T-helper 1 cell (primary cell): Measurements from ENCODE around the gene PRELID1.
A peak's percentile ranks its signal among the peaks of the same experiment; 100 is the strongest.
"Not testable (repeated sequence)": the region's sequence is repeated elsewhere in the genome, so short reads cannot be mapped to it uniquely, and the experiment has no call there.

Source experiments
- DNase-seq, 5 donors: peaks; one replicate each; pipeline ENCODE4 v3.0.0-alpha.2; 2012 to 2020
- total RNA-seq, 4 donors: gene quantifications; one replicate each; lab custom pipeline; 2026; lab: John Stamatoyannopoulos, UW

Gene PRELID1
- total RNA-seq: 29.7 to 35.9 (median 32.7) reads per million in 4 donors

- peak; percentile 78 to 88 (median 82) for DNase-seq
These were observed at the start of gene PRELID1, which contains the start of gene RAB24 for GRCh38 chr5:177303121-177303924. PRELID1 (plus strand) TSS chr5:177303799; CDS start chr5:177303986, 187 bp downstream. RAB24 (minus strand) TSS chr5:177303719; CDS start chr5:177303288, 431 bp downstream.

- no peak for DNase-seq
These were observed 47.3 kb upstream of the PRELID1 start for GRCh38 chr5:177256296-177256695.

GRCh38 chr5:177258711-177259110, 44.9 kb upstream of the PRELID1 start:
- DNase-seq: not testable (repeated sequence)

- no peak for DNase-seq
These were observed 42.6 kb upstream of the PRELID1 start for GRCh38 chr5:177260961-177261360.

- no peak for DNase-seq
These were observed 42.1 kb upstream of the PRELID1 start for GRCh38 chr5:177261510-177261909.

- DNase-seq: no peak
These were observed 39.4 kb upstream of the PRELID1 start for GRCh38 chr5:177264178-177264577.

- DNase-seq: no peak
These were observed 38.2 kb upstream of the PRELID1 start for GRCh38 chr5:177265395-177265794.

GRCh38 chr5:177269232-177269895, 34.2 kb upstream of the PRELID1 start:
- no peak for DNase-seq

- no peak for DNase-seq
These were observed 33.6 kb upstream of the PRELID1 start for GRCh38 chr5:177269976-177270375.

GRCh38 chr5:177270653-177271052, 32.9 kb upstream of the PRELID1 start:
- DNase-seq: no peak

- DNase-seq: no peak
These were observed 32.5 kb upstream of the PRELID1 start for GRCh38 chr5:177271113-177271512.

- no peak for DNase-seq
These were observed 27.7 kb upstream of the PRELID1 start for GRCh38 chr5:177275883-177276282.

- no peak for DNase-seq
These were observed 26.7 kb upstream of the PRELID1 start for GRCh38 chr5:177276886-177277285.

- no peak for DNase-seq
These were observed 15.4 kb upstream of the PRELID1 start for GRCh38 chr5:177288191-177288590.

GRCh38 chr5:177290816-177291596, 12.6 kb upstream of the PRELID1 start:
- no peak for DNase-seq

GRCh38 chr5:177291735-177292134, 11.9 kb upstream of the PRELID1 start:
- no peak for DNase-seq

GRCh38 chr5:177293819-177294581, 9.6 kb upstream of the PRELID1 start:
- no peak for DNase-seq

- no peak for DNase-seq
These were observed 9.0 kb upstream of the PRELID1 start for GRCh38 chr5:177294632-177295031.

GRCh38 chr5:177295924-177296323, 7.7 kb upstream of the PRELID1 start:
- DNase-seq: no peak

- no peak for DNase-seq
These were observed 7.0 kb upstream of the PRELID1 start for GRCh38 chr5:177296581-177296980.

- DNase-seq: no peak
These were observed 5.7 kb upstream of the PRELID1 start for GRCh38 chr5:177297922-177298321.

- DNase-seq: no peak
These were observed 3.9 kb upstream of the PRELID1 start for GRCh38 chr5:177299697-177300096.
